SK-N-SH (cell line): Measurements from ENCODE around the gene JPH3. TPM values are rescaled to one million over a fixed set of nuclear protein-coding genes. Genes with fewer than 3 reads are reported as not detected.

Experiments
- CTCF ChIA-PET: fragments of 300-600, 350-600 bp; formaldehyde crosslinking; extraction: SDS; loops from one replicate; lab custom pipeline; 2021; lab: Yijun Ruan, JAX
- POLR2A ChIA-PET: fragments of 350-600 bp; sonication (Branson Sonifier 250); formaldehyde crosslinking; extraction: SDS; loops from one replicate; lab custom pipeline; 2020; ENCODE audit warnings: antibody characterized with exemption, inconsistent platforms; lab: Yijun Ruan, JAX
- DNase-seq: peaks from one replicate; pipeline ENCODE4 v3.0.0; 2012
- H2AFZ ChIP-seq: fragments of 200-600 bp; sonication (generic); 2 replicates; pipeline ENCODE4 v1.8.1; 2016; ENCODE audit warnings: antibody characterized with exemption, mild to moderate bottlenecking, low read depth
- H3F3A ChIP-seq: fragments of 200-600 bp; sonication (generic); replicated peaks from 2 replicates; pipeline ENCODE3; 2016; ENCODE audit warnings: antibody characterized with exemption, mild to moderate bottlenecking; ENCODE audit not compliant: insufficient read depth
- H3K27ac ChIP-seq, 2 experiments: fragments of 200-500 bp in 1 of 2; fragments of 200-600 bp in 1 of 2; sonication (Bioruptor generic) in 1 of 2; sonication (generic), shearing (Covaris generic) in 1 of 2; 2 replicates each; pipeline versions ENCODE4 v1.5.1 to v1.6.1; 2014 to 2016; ENCODE audit warnings: low read depth in 2 of 2, inconsistent platforms in 1 of 2, low read length in 1 of 2, mild to moderate bottlenecking in 1 of 2, mixed read lengths in 1 of 2
- H3K27me3 ChIP-seq: fragments of 200-600 bp; sonication (generic), shearing (Covaris generic); 2 replicates; pipeline ENCODE4 v1.6.1; 2016; ENCODE audit warnings: mixed run types; ENCODE audit not compliant: insufficient read depth
- H3K36me3 ChIP-seq, 2 experiments: fragments of 200-500 bp in 1 of 2; fragments of 200-600 bp in 1 of 2; sonication (Bioruptor generic) in 1 of 2; sonication (generic) in 1 of 2; replicated peaks in 1 of 2; 2 replicates each; pipeline versions ENCODE3 to v1.5.1; 2014 to 2016; ENCODE audit warnings: low read length in 1 of 2, mild to moderate bottlenecking in 1 of 2; ENCODE audit not compliant: insufficient read depth in 2 of 2, control insufficient read depth in 1 of 2
- H3K4me1 ChIP-seq, 2 experiments: fragments of 200-500 bp in 1 of 2; fragments of 200-600 bp in 1 of 2; sonication (Bioruptor generic) in 1 of 2; sonication (generic), shearing (Covaris generic) in 1 of 2; 2 replicates each; pipeline versions ENCODE4 v1.5.1 to v1.6.1; 2014 to 2016; ENCODE audit warnings: low read depth in 1 of 2, low read length in 1 of 2, mixed run types in 1 of 2; ENCODE audit not compliant: insufficient read depth in 2 of 2, control insufficient read depth in 1 of 2
- H3K4me2 ChIP-seq: fragments of 200-600 bp; sonication (generic), shearing (Covaris generic); 2 replicates; pipeline ENCODE4 v1.6.1; 2017; ENCODE audit warnings: mixed run types
- H3K4me3 ChIP-seq, 2 experiments: fragments of 200-500 bp in 1 of 2; fragments of 200-600 bp in 1 of 2; sonication (Bioruptor generic) in 1 of 2; sonication (generic), shearing (Covaris generic) in 1 of 2; 2 replicates each; pipeline versions ENCODE4 v1.5.1 to v1.8.1; 2014 to 2016; ENCODE audit warnings: low read depth in 2 of 2, inconsistent platforms in 1 of 2, low read length in 1 of 2, mild to moderate bottlenecking in 1 of 2, mixed read lengths in 1 of 2, moderate library complexity in 1 of 2
- H3K79me2 ChIP-seq: fragments of 200-600 bp; sonication (generic); 2 replicates; pipeline ENCODE4 v1.8.1; 2017; ENCODE audit warnings: mild to moderate bottlenecking; ENCODE audit not compliant: insufficient read depth
- H3K9ac ChIP-seq: fragments of 200-600 bp; sonication (generic); 2 replicates; pipeline ENCODE4 v1.6.1; 2017; ENCODE audit warnings: mixed run types
- H3K9me2 ChIP-seq: fragments of 200-600 bp; sonication (generic); 2 replicates; pipeline ENCODE4 v1.6.1; 2017; ENCODE audit warnings: mixed run types
- H3K9me3 ChIP-seq: fragments of 200-600 bp; sonication (generic); 2 replicates; pipeline ENCODE4 v1.6.1; 2017; ENCODE audit warnings: mixed run types, mild to moderate bottlenecking, moderate library complexity
- H4K20me1 ChIP-seq: fragments of 200-600 bp; sonication (generic); 2 replicates; pipeline ENCODE4 v1.6.1; 2017; ENCODE audit warnings: mild to moderate bottlenecking, mixed run types; ENCODE audit not compliant: insufficient read depth
- ELF1 ChIP-seq: IDR thresholded peaks from 2 replicates; pipeline ENCODE4 v1.4.0; 2012
- GATA2 ChIP-seq: sonication (generic); formaldehyde crosslinking; IDR thresholded peaks from 2 replicates; pipeline ENCODE4 v1.5.0; 2020; ENCODE audit warnings: mild to moderate bottlenecking, missing genetic modification reagents
- JUND ChIP-seq: IDR thresholded peaks from 2 replicates; pipeline ENCODE4 v1.4.0; 2012
- MAX ChIP-seq: IDR thresholded peaks from 2 replicates; pipeline ENCODE4 v1.4.0; 2012; ENCODE audit warnings: low read depth
- NFIC ChIP-seq: IDR thresholded peaks from 2 replicates; pipeline ENCODE4 v1.4.0; 2012; ENCODE audit warnings: borderline replicate concordance
- POLR2AphosphoS5 ChIP-seq: IDR thresholded peaks from 2 replicates; pipeline ENCODE4 v1.6.1; 2012; ENCODE audit warnings: low read depth, low read length
- RAD21 ChIP-seq: IDR thresholded peaks from 2 replicates; pipeline ENCODE4 v1.6.1; 2012; ENCODE audit warnings: mild to moderate bottlenecking, low read length
- RXRA ChIP-seq: IDR thresholded peaks from 2 replicates; pipeline ENCODE4 v1.4.0; 2012; ENCODE audit warnings: low read depth, mild to moderate bottlenecking, borderline replicate concordance
- SIN3A ChIP-seq: IDR thresholded peaks from 2 replicates; pipeline ENCODE4 v1.6.1; 2012; ENCODE audit warnings: low read depth, mild to moderate bottlenecking, low read length, moderate library complexity, borderline replicate concordance
- SMC3 ChIP-seq: IDR thresholded peaks from 2 replicates; pipeline ENCODE4 v1.6.1; 2012; ENCODE audit warnings: low read depth, low read length, improper control_type of control experiment
- TEAD4 ChIP-seq: IDR thresholded peaks from 2 replicates; pipeline ENCODE4 v1.4.0; 2012; ENCODE audit warnings: mild to moderate bottlenecking, borderline replicate concordance; ENCODE audit not compliant: insufficient read depth
- USF2 ChIP-seq: fragments of 150-350 bp; IDR thresholded peaks from 2 replicates; pipeline ENCODE4 v1.6.1; 2017; ENCODE audit warnings: antibody characterized with exemption, low read length, low read depth, borderline replicate concordance
- YY1 ChIP-seq: IDR thresholded peaks from 2 replicates; pipeline ENCODE4 v1.4.0; 2012; ENCODE audit warnings: low read depth, mild to moderate bottlenecking
- WGBS: methylation state at CpG from one replicate; pipeline ENCODE4 v1.1.6; 2017; ENCODE audit warnings: low lambda C conversion rate; 5-methylcytosine and 5-hydroxymethylcytosine counted together
- polyA plus RNA-seq, 3 experiments: library from polyadenylated mRNA; depleted of rRNA; stranded (reverse); fragments of >200 nt; gene quantifications; 2 replicates each; pipeline ENCODE4 v1.2.3, GENCODE V29; 2012
- TF ChIP-seq, protein P1 (sequence below): fragments of 150-350 bp; IDR thresholded peaks from 2 replicates; pipeline ENCODE4 v1.6.1; 2016; ENCODE audit warnings: mild to moderate bottlenecking, low read depth, low read length
- TF ChIP-seq, protein P2 (sequence below): fragments of 200-600 bp; sonication (generic); IDR thresholded peaks from 2 replicates; pipeline ENCODE4 v1.6.1; 2017; ENCODE audit warnings: antibody characterized with exemption, mild to moderate bottlenecking, moderate library complexity

The JPH3 gene
- polyA plus RNA-seq, 1 of the 3 experiments (the other 2 are of a cell fraction): 0.25 TPM

DNA sequence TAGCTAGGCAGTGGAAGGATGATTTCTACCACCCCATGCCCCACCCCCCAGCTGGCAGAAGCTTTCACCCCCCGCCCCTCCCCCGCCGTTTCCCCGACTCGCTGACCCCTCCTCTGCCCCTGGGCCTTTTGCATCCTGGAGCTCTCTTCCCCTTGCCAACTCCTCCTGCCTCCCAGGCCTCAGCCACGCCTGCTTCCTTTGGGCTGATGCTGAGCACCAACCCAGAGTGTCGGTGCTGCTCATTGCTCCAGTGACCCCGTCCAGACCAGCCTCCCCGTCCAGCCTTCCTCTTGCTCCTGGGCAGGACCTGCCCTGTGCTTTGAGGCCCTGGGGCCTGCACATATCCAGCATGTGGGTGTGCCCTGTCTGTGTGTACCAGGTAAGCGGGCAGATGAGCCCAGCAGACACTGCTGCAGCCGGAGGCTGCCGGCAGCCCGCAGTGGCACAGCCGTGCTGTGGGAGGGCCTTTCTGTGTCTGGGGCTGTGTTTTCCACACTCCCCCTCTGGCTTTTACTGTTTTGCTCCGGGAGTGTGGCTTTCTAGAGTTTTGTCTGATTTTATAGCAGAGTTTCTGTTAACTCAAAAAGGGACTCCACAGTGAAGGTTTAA lies 72.9 kb downstream of the JPH3 start (continued):
- TF ChIP-seq, protein P1, sequence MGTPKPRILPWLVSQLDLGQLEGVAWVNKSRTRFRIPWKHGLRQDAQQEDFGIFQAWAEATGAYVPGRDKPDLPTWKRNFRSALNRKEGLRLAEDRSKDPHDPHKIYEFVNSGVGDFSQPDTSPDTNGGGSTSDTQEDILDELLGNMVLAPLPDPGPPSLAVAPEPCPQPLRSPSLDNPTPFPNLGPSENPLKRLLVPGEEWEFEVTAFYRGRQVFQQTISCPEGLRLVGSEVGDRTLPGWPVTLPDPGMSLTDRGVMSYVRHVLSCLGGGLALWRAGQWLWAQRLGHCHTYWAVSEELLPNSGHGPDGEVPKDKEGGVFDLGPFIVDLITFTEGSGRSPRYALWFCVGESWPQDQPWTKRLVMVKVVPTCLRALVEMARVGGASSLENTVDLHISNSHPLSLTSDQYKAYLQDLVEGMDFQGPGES: no peak
- TF ChIP-seq TEAD4 (no peak), SIN3A (no peak), JUND (no peak), NFIC (no peak), GATA2 (no peak), ELF1 (no peak), RXRA (no peak)

- no peak overlapping the region for H2AFZ ChIP-seq
- H4K20me1 ChIP-seq: no peaks in the 10 kb centered on the region
- no peak overlapping the region for H3K27ac ChIP-seq
- no peak overlapping the region for H3K9ac ChIP-seq
- H3F3A ChIP-seq: no peaks in the 10 kb centered on the region
- ChIA-PET POLR2A (no interaction called here), CTCF (interaction anchor here (0.7 to 1.8 kb wide), 6 partner anchors 24 to 117 kb away, joined by 3 to 5 read pairs (median 3); no protein-coding TSS in a partner anchor)
- TF ChIP-seq USF2 (no peak), YY1 (no peak)
- 53% methylated on average over 5 of the region's 5 CpGs for WGBS
- no peaks in the 10 kb centered on the region for H3K9me3 ChIP-seq
- H3K4me1 ChIP-seq: no peaks in the 10 kb centered on the region; a peak in 1 of 4 replicates
- no peak for DNase-seq
- H3K4me3 ChIP-seq: no peak overlapping the region
- no peak overlapping the region for H3K4me2 ChIP-seq
- H3K27me3 ChIP-seq: no peaks in the 10 kb centered on the region
- no peaks in the 10 kb centered on the region for H3K79me2 ChIP-seq
- no peaks in the 10 kb centered on the region for H3K9me2 ChIP-seq
- H3K36me3 ChIP-seq: no peaks in the 10 kb centered on the region
Measured at GRCh38 chr16:87677830-87678229, 75.5 kb downstream of the JPH3 start.

- Histone ChIP-seq H3K79me2 (no peaks in the 10 kb centered on the region), H3K36me3 (no peaks in the 10 kb centered on the region), H3K27me3 (no peaks in the 10 kb centered on the region), H3K4me2 (no peak overlapping the region), H3K4me1 (no peaks in the 10 kb centered on the region; a peak in 1 of 4 replicates), H2AFZ (no peak overlapping the region), H3K27ac (no peak overlapping the region), H3K9me3 (no peaks in the 10 kb centered on the region), H3K9ac (no peak overlapping the region), H3K4me3 (no peak overlapping the region), H3K9me2 (no peaks in the 10 kb centered on the region), H4K20me1 (no peaks in the 10 kb centered on the region), H3F3A (no peaks in the 10 kb centered on the region)
- CTCF ChIA-PET: interaction anchor here (0.8 to 1.8 kb wide), 6 partner anchors 24 to 107 kb away, joined by 3 to 5 read pairs (median 3); no protein-coding TSS in a partner anchor
- WGBS: 60% methylated on average over 13 of the region's 14 CpGs
- POLR2A ChIA-PET: no interaction called here
- no peak for DNase-seq
- TF ChIP-seq POLR2AphosphoS5 (no peak), RAD21 (peak; percentile 27; the same call in 1 of the 2 replicates), SMC3 (no peak), MAX (no peak)
- TF ChIP-seq, protein P2, sequence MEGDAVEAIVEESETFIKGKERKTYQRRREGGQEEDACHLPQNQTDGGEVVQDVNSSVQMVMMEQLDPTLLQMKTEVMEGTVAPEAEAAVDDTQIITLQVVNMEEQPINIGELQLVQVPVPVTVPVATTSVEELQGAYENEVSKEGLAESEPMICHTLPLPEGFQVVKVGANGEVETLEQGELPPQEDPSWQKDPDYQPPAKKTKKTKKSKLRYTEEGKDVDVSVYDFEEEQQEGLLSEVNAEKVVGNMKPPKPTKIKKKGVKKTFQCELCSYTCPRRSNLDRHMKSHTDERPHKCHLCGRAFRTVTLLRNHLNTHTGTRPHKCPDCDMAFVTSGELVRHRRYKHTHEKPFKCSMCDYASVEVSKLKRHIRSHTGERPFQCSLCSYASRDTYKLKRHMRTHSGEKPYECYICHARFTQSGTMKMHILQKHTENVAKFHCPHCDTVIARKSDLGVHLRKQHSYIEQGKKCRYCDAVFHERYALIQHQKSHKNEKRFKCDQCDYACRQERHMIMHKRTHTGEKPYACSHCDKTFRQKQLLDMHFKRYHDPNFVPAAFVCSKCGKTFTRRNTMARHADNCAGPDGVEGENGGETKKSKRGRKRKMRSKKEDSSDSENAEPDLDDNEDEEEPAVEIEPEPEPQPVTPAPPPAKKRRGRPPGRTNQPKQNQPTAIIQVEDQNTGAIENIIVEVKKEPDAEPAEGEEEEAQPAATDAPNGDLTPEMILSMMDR: peak; percentile 30
Measured at GRCh38 chr16:87678618-87679017, 76.3 kb downstream of the JPH3 start.
